ENCODE measurements around the gene HHIPL1.

The HHIPL1 gene

GRCh38 chr14:99626041-99626648, 18.8 kb upstream of the HHIPL1 start:
- Histone ChIP-seq H3K27ac (ENCODE audit: low read length) (no peak overlapping the region), H3K4me2 (ENCODE audit: low read length) (no peak overlapping the region), H3K4me3 (ENCODE audit: low read length) (no peak overlapping the region), H3K36me3 (replicated peaks; ENCODE audit: low read depth, low read length) (no peaks in the 10 kb centered on the region), H3K79me2 (ENCODE audit: low read length) (no peaks in the 10 kb centered on the region), H2AFZ (ENCODE audit: low read depth, low read length) (no peak overlapping the region), H3K9ac (ENCODE audit: low read length) (no peak overlapping the region), H4K20me1 (ENCODE audit: insufficient read depth, low read length) (no peaks in the 10 kb centered on the region), H3K9me3 (ENCODE audit: insufficient read depth, low read length) (no peaks in the 10 kb centered on the region), H3K27me3 (ENCODE audit: low read depth, low read length) (peaks cover 29% of the 10 kb centered on the region), H3K4me1 (ENCODE audit: low read length) (peaks cover 3% of the 10 kb centered on the region; the same call in 1 of the 2 replicates)
- TF ChIP-seq CTCF (IDR thresholded peaks at IDR 0.05; ENCODE audit: low read depth, low read length) = no peak
- TF ChIP-seq EZH2phosphoT487 (IDR thresholded peaks at IDR 0.05; ENCODE audit: low read depth) = no peak

GRCh38 chr14:99627100-99627499, 17.8 kb upstream of the HHIPL1 start:
- Histone ChIP-seq H3K9ac (ENCODE audit: low read length) (no peak overlapping the region), H3K4me3 (ENCODE audit: low read length) (no peak overlapping the region), H2AFZ (ENCODE audit: low read depth, low read length) (no peak overlapping the region), H3K27me3 (ENCODE audit: low read depth, low read length) (peaks cover 27% of the 10 kb centered on the region), H3K36me3 (replicated peaks; ENCODE audit: low read depth, low read length) (no peaks in the 10 kb centered on the region), H3K4me2 (ENCODE audit: low read length) (no peak overlapping the region), H3K4me1 (ENCODE audit: low read length) (peaks cover 6% of the 10 kb centered on the region), H3K9me3 (ENCODE audit: insufficient read depth, low read length) (no peaks in the 10 kb centered on the region), H3K79me2 (ENCODE audit: low read length) (no peaks in the 10 kb centered on the region), H4K20me1 (ENCODE audit: insufficient read depth, low read length) (no peaks in the 10 kb centered on the region), H3K27ac (ENCODE audit: low read length) (no peak overlapping the region)
- TF ChIP-seq CTCF (IDR thresholded peaks at IDR 0.05; ENCODE audit: low read depth, low read length) = no peak
- TF ChIP-seq EZH2phosphoT487 (IDR thresholded peaks at IDR 0.05; ENCODE audit: low read depth) = no peak

- Histone ChIP-seq H3K27me3 (ENCODE audit: low read depth, low read length) (peaks cover 20% of the 10 kb centered on the region), H3K4me3 (ENCODE audit: low read length) (no peak overlapping the region), H3K36me3 (replicated peaks; ENCODE audit: low read depth, low read length) (no peaks in the 10 kb centered on the region), H3K9ac (ENCODE audit: low read length) (no peak overlapping the region), H2AFZ (ENCODE audit: low read depth, low read length) (no peak overlapping the region), H3K27ac (ENCODE audit: low read length) (no peak overlapping the region), H3K4me2 (ENCODE audit: low read length) (no peak overlapping the region), H3K9me3 (ENCODE audit: insufficient read depth, low read length) (no peaks in the 10 kb centered on the region), H3K4me1 (ENCODE audit: low read length) (peaks cover 12% of the 10 kb centered on the region), H4K20me1 (ENCODE audit: insufficient read depth, low read length) (no peaks in the 10 kb centered on the region), H3K79me2 (ENCODE audit: low read length) (no peaks in the 10 kb centered on the region)
- TF ChIP-seq EZH2phosphoT487 (IDR thresholded peaks at IDR 0.05; ENCODE audit: low read depth) = no peak
- TF ChIP-seq CTCF (IDR thresholded peaks at IDR 0.05; ENCODE audit: low read depth, low read length) = no peak
These were observed 17.2 kb upstream of the HHIPL1 start for GRCh38 chr14:99627510-99628381.

- Histone ChIP-seq H3K4me2 (ENCODE audit: low read length) (peak overlapping the region; percentile 52), H3K27me3 (ENCODE audit: low read depth, low read length) (peaks cover 9% of the 10 kb centered on the region), H3K9ac (ENCODE audit: low read length) (no peak overlapping the region), H3K79me2 (ENCODE audit: low read length) (no peaks in the 10 kb centered on the region), H3K4me1 (ENCODE audit: low read length) (peaks cover 21% of the 10 kb centered on the region), H4K20me1 (ENCODE audit: insufficient read depth, low read length) (no peaks in the 10 kb centered on the region), H3K27ac (ENCODE audit: low read length) (no peak overlapping the region), H3K4me3 (ENCODE audit: low read length) (peak overlapping the region; percentile 39; the same call in 1 of the 2 replicates), H2AFZ (ENCODE audit: low read depth, low read length) (peak overlapping the region; percentile 75; the same call in 1 of the 2 replicates), H3K36me3 (replicated peaks; ENCODE audit: low read depth, low read length) (no peaks in the 10 kb centered on the region), H3K9me3 (ENCODE audit: insufficient read depth, low read length) (no peaks in the 10 kb centered on the region)
- TF ChIP-seq CTCF (IDR thresholded peaks at IDR 0.05; ENCODE audit: low read depth, low read length) (peak; percentile 96), EZH2phosphoT487 (IDR thresholded peaks at IDR 0.05; ENCODE audit: low read depth) (no peak)
These were observed 15.9 kb upstream of the HHIPL1 start for GRCh38 chr14:99628887-99629618.

All from OCI-LY3 (cell line).